Measurements from ENCODE around the gene SPTAN1.

The SPTAN1 gene

DNA sequence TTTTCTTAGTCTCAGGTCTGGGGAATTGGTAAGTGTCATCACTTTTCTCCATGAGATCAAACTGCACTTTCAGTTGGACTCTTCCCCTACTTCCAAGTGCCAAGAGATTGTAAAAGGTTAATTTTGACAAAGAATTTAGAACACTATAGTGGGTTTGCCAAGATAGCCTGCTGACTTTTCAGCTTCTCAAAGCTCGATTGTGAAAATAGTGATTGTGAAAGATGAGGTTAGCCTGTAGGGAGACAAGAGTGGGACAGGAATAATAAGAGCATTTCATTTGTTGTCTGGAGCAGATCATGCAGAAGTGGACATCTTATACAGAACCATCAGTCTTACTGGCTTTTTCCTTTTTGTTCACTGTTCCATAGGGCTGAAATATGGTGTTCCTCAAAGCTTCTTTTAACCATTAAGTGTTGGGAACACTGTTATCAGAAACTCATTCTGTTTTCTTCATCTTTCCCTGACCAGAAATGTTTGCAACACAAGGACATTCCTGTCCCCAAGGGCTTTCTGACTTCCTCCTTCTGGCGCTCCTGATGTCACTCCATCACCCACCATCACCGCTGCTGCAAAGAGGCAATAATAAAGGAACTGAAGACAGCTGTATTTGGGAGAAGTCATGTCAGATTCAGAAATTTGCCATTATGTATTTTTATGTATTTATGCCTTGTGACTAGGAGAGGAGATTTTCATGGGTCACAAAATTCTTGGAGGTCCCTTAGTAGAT lies 11.6 kb upstream of the SPTAN1 start:
- no peak overlapping the region for H3K4me3 ChIP-seq (ENCODE audit: low read depth, low read length)
- no peak for DNase-seq (ENCODE audit: low read depth)
- in situ Hi-C loops (cut with HindIII; ENCODE audit: low sequenced_read_pairs), result no loop called here
- TF ChIP-seq, protein P1, sequence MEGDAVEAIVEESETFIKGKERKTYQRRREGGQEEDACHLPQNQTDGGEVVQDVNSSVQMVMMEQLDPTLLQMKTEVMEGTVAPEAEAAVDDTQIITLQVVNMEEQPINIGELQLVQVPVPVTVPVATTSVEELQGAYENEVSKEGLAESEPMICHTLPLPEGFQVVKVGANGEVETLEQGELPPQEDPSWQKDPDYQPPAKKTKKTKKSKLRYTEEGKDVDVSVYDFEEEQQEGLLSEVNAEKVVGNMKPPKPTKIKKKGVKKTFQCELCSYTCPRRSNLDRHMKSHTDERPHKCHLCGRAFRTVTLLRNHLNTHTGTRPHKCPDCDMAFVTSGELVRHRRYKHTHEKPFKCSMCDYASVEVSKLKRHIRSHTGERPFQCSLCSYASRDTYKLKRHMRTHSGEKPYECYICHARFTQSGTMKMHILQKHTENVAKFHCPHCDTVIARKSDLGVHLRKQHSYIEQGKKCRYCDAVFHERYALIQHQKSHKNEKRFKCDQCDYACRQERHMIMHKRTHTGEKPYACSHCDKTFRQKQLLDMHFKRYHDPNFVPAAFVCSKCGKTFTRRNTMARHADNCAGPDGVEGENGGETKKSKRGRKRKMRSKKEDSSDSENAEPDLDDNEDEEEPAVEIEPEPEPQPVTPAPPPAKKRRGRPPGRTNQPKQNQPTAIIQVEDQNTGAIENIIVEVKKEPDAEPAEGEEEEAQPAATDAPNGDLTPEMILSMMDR (IDR thresholded peaks at IDR 0.05; ENCODE audit: low read depth, low read length, missing control alignments), result no peak

DNA sequence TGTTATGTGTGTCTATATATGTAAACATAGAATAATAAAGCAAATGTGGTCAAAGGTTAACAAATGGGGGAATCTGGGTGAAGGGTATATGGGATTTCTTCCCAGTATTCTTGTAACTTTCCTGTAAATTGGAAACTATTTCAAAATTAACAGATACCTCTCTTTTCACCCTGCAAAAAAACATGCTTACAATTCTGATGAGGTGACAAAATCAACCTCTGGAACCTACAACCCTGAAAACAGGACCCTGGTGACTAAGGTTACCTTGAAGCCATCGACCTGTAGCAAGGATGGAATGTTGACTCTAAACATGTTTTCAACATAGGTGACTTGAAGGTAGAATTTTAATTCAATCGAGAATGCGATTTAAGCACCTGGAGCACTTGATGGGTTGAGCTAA lies 5.9 kb upstream of the SPTAN1 start:
- no peak overlapping the region for H3K4me3 ChIP-seq (ENCODE audit: low read depth, low read length)
- TF ChIP-seq, protein P1 (IDR thresholded peaks at IDR 0.05; ENCODE audit: low read depth, low read length, missing control alignments), result no peak
- in situ Hi-C loops (cut with HindIII; ENCODE audit: low sequenced_read_pairs), result no loop called here
- DNase-seq (ENCODE audit: low read depth), result no peak

DNA sequence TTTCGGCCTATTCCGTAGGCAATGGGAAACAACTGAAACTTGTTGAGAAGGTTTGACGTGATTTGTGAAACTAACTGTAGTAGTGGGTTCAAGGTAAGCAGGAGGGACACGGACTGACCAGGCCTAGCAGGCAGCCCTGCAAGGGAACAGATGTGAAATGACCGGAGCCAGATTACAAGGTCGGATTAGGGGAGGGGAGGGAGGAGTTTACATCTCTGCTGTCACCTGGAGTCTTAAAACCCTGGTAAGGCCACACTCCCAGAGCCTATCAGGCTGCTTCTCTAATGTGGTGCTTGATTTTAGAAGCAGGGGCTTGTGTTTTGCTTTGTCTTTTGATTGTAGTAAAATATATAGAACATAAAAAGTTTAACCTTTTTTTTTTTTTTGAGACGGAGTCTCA lies 3.5 kb upstream of the SPTAN1 start:
- in situ Hi-C loops (cut with HindIII; ENCODE audit: low sequenced_read_pairs), result no loop called here

DNA sequence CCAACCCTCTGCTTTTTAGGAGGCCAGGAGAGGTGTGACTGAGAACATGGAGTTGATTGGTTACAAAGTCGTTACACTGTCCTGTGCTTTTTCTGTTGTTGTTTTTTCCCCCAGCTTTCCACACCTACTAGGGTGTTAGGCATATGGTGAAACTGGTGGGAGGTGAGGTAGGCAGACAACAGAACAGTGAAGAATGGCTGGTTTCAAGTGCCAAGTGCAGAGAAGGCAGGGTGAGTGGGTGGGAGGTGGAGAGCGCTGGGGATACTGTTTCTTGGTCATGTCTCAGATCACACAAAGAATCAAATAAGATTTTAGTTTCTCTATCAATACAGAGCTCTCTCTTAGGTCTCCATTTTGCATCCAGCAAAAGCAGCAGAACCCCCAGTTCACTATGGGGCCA lies 2.2 kb upstream of the SPTAN1 start:
- no peak for DNase-seq (ENCODE audit: low read depth)
- TF ChIP-seq, protein P1 (IDR thresholded peaks at IDR 0.05; ENCODE audit: low read depth, low read length, missing control alignments), result no peak
- in situ Hi-C loops (cut with HindIII; ENCODE audit: low sequenced_read_pairs), result no loop called here
- H3K4me3 ChIP-seq (ENCODE audit: low read depth, low read length), result no peak overlapping the region

More for the DNA sequence above, 3.5 kb upstream of the SPTAN1 start:
- H3K4me3 ChIP-seq (ENCODE audit: low read depth, low read length), result no peak overlapping the region
- TF ChIP-seq, protein P1 (IDR thresholded peaks at IDR 0.05; ENCODE audit: low read depth, low read length, missing control alignments), result no peak
- no peak for DNase-seq (ENCODE audit: low read depth)

- in situ Hi-C loops (cut with HindIII; ENCODE audit: low sequenced_read_pairs), result no loop called here
- TF ChIP-seq, protein P1 (IDR thresholded peaks at IDR 0.05; ENCODE audit: low read depth, low read length, missing control alignments), result no peak
- peak overlapping the region; percentile 83 for H3K4me3 ChIP-seq (ENCODE audit: low read depth, low read length)
- no peak for DNase-seq (ENCODE audit: low read depth)
Observed at GRCh38 chr9:128550770-128551656, 1.4 kb upstream of the SPTAN1 start.

DNA sequence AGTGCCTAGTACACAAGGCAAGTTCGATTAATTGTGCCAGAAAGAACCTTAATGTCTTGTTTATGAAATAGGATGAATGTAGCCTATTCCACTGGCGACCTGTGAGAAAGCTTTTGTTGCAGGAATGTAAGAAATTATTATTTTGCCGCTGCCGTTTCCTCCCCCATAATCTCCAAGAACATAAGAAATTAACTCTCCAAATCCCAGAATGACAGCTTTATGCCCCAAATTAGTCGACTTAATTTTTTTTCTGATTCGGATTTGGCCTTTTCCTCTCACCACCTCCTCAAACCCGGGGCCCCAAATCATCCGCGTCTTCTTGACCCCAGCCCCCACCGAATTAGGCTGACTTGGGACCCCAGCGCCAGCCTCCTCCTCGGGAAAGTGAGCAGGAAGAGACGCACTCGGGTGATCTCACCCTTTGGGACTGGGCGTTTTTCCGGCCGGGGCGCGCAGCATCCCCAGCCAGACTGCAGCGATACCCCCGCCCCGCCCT lies 682 bp upstream of the SPTAN1 start:
- TF ChIP-seq, protein P1 (IDR thresholded peaks at IDR 0.05; ENCODE audit: low read depth, low read length, missing control alignments), result no peak
- peak; percentile 54 for DNase-seq (ENCODE audit: low read depth)
- in situ Hi-C loops (cut with HindIII; ENCODE audit: low sequenced_read_pairs), result no loop called here
- H3K4me3 ChIP-seq (ENCODE audit: low read depth, low read length), result peak overlapping the region; percentile 83
